Gastroesophageal sphincter (tissue), 4 donors: Measurements from ENCODE around the gene FAM168B. TPM values are rescaled to one million over a fixed set of nuclear protein-coding genes. Genes with fewer than 3 reads are reported as not detected.

Experiments used
- ATAC-seq: fragments of 150-250 bp; one replicate; pipeline ENCODE4 v1.9.1; 2016; ENCODE audit warnings: mild to moderate bottlenecking, moderate library complexity
- H3K27ac ChIP-seq, 4 donors: fragments of 200-600 bp; sonication (generic) in 3 of 4; 1 replicate in 3 of 4; 2 replicates in 1 of 4; pipeline ENCODE4 v1.5.1; 2016 to 2019
- H3K27me3 ChIP-seq: fragments of 200-600 bp; sonication (generic); one replicate; pipeline ENCODE4 v1.5.1; 2019
- H3K36me3 ChIP-seq, 2 donors: fragments of 200-600 bp; sonication (generic); one replicate each; pipeline ENCODE4 v1.5.1; 2019; ENCODE audit warnings: control low read depth in 1 of 2
- H3K4me1 ChIP-seq, 3 donors: fragments of 200-600 bp; sonication (generic); 1 replicate in 2 of 3; 2 replicates in 1 of 3; pipeline ENCODE4 v1.5.1; 2016 to 2019; ENCODE audit warnings: control low read depth in 2 of 3
- H3K4me3 ChIP-seq, 2 donors: fragments of 200-600 bp; sonication (generic); one replicate each; pipeline ENCODE4 v1.5.1; 2019; ENCODE audit warnings: mild to moderate bottlenecking in 1 of 2, moderate library complexity in 1 of 2
- H3K9me3 ChIP-seq, 3 donors: fragments of 200-600 bp; sonication (generic); one replicate each; pipeline ENCODE4 v1.5.1; 2017 to 2019; ENCODE audit warnings: control low read depth in 2 of 3
- CTCF ChIP-seq, 4 experiments: fragments of 200-600 bp in 2 of 4; fragments of 450-650 bp in 2 of 4; sonication (generic) in 1 of 4; IDR thresholded peaks; one replicate each; pipeline ENCODE4 v1.5.1; 2017 to 2019; ENCODE audit warnings: antibody characterized with exemption in 4 of 4, mild to moderate bottlenecking in 2 of 4, moderate library complexity in 2 of 4
- EP300 ChIP-seq: sonication (generic); formaldehyde crosslinking; IDR thresholded peaks from one replicate; pipeline ENCODE4 v1.6.1; 2017; ENCODE audit warnings: antibody characterized with exemption, mild to moderate bottlenecking
- POLR2A ChIP-seq, 2 donors: fragments of 450-650 bp; IDR thresholded peaks; one replicate each; pipeline ENCODE4 v1.6.1; 2017; ENCODE audit warnings: antibody characterized with exemption in 2 of 2, mild to moderate bottlenecking in 2 of 2, moderate library complexity in 1 of 2
- POLR2AphosphoS5 ChIP-seq: sonication (generic); formaldehyde crosslinking; IDR thresholded peaks from one replicate; pipeline ENCODE4 v1.6.1; 2017; ENCODE audit warnings: antibody characterized with exemption
- WGBS, 2 donors: methylation state at CpG; one replicate each; pipeline ENCODE4 v1.1.5; 2018; ENCODE audit warnings: low coverage in 1 of 2; 5-methylcytosine and 5-hydroxymethylcytosine counted together
- total RNA-seq, 4 donors: library from RNA; depleted of rRNA; stranded (reverse); fragments of >200 nt; gene quantifications; one replicate each; pipeline ENCODE4 v1.1.0, GENCODE V29; 2016

The FAM168B gene
- total RNA-seq, 4 donors from 2014 or later: 184 to 244 (median 198) TPM

- Histone ChIP-seq H3K9me3 (no peaks in the 10 kb centered on the region), H3K27ac (no peak overlapping the region), H3K36me3 (peaks cover 0 to 81% of the 10 kb centered on the region in 2 donors), H3K4me1 (no peaks in the 10 kb centered on the region), H3K27me3 (no peaks in the 10 kb centered on the region), H3K4me3 (no peak overlapping the region)
- TF ChIP-seq POLR2AphosphoS5: no peak
- no peak for TF ChIP-seq EP300
- TF ChIP-seq CTCF (IDR thresholded peaks at IDR 0.05): no peak
- TF ChIP-seq POLR2A (IDR thresholded peaks at IDR 0.05): no peak
- ATAC-seq: no peak
- 90 to 95% methylated on average over 3 of the region's 3 CpGs for WGBS, 2 donors
These were observed 34.7 kb upstream of the FAM168B start for GRCh38 chr2:131127981-131128380.

GRCh38 chr2:131127076-131127475, 33.8 kb upstream of the FAM168B start:
- 95 to 100% methylated on average over 1 to 2 of the region's 3 CpGs for WGBS, 2 donors
- H3K27me3 ChIP-seq: no peaks in the 10 kb centered on the region
- no peaks in the 10 kb centered on the region for H3K9me3 ChIP-seq
- H3K4me1 ChIP-seq: no peaks in the 10 kb centered on the region
- ATAC-seq: no peak
- no peak for TF ChIP-seq EP300
- H3K36me3 ChIP-seq: peaks cover 0 to 80% of the 10 kb centered on the region in 2 donors
- H3K4me3 ChIP-seq: no peak overlapping the region
- no peak overlapping the region for H3K27ac ChIP-seq

- Histone ChIP-seq H3K4me1 (no peaks in the 10 kb centered on the region), H3K9me3 (no peaks in the 10 kb centered on the region), H3K36me3 (peaks cover 0 to 80% of the 10 kb centered on the region in 2 donors), H3K27me3 (no peaks in the 10 kb centered on the region), H3K4me3 (no peak overlapping the region), H3K27ac (no peak overlapping the region)
- ATAC-seq: no peak
- WGBS, 2 donors: 53 to 69% methylated on average over 5 of the region's 5 CpGs
- TF ChIP-seq POLR2A (IDR thresholded peaks at IDR 0.05): no peak
- TF ChIP-seq EP300: no peak
- no peak for TF ChIP-seq CTCF (IDR thresholded peaks at IDR 0.05)
- TF ChIP-seq POLR2AphosphoS5: no peak
These were observed 33.2 kb upstream of the FAM168B start for GRCh38 chr2:131126436-131126835.

GRCh38 chr2:131125195-131125757, 32.0 kb upstream of the FAM168B start:
- H3K27ac ChIP-seq: no peak overlapping the region
- H3K9me3 ChIP-seq: no peaks in the 10 kb centered on the region
- ATAC-seq: no peak
- H3K4me3 ChIP-seq: no peak overlapping the region
- no peaks in the 10 kb centered on the region for H3K27me3 ChIP-seq
- TF ChIP-seq EP300 (no peak), CTCF (IDR thresholded peaks at IDR 0.05) (no peak), POLR2AphosphoS5 (no peak), POLR2A (IDR thresholded peaks at IDR 0.05) (no peak)
- peaks cover 0 to 76% of the 10 kb centered on the region in 2 donors for H3K36me3 ChIP-seq
- WGBS, 2 donors: 84 to 91% methylated on average over 5 to 7 of the region's 7 CpGs
- H3K4me1 ChIP-seq: no peaks in the 10 kb centered on the region

GRCh38 chr2:131123192-131123591, 29.9 kb upstream of the FAM168B start:
- Histone ChIP-seq H3K4me3 (no peak overlapping the region), H3K9me3 (no peaks in the 10 kb centered on the region), H3K4me1 (no peaks in the 10 kb centered on the region), H3K36me3 (peaks cover 0 to 55% of the 10 kb centered on the region in 2 donors), H3K27ac (no peak overlapping the region), H3K27me3 (no peaks in the 10 kb centered on the region)
- no peak for ATAC-seq
- TF ChIP-seq POLR2AphosphoS5 (no peak), EP300 (no peak), POLR2A (IDR thresholded peaks at IDR 0.05) (no peak), CTCF (IDR thresholded peaks at IDR 0.05) (no peak)
- 100% methylated on average over 1 to 2 of the region's 3 CpGs for WGBS, 2 donors
